IMR-90 (cell line): ENCODE measurements around the gene SEC11A. TPM values are rescaled to one million over a fixed set of nuclear protein-coding genes. Genes with fewer than 3 reads are reported as not detected.

Experiments
- ATAC-seq: fragments of 200-7000 bp; cut with Tn5 transposase; 2 replicates; pipeline ENCODE4 v1.9.1; 2020; ENCODE audit warnings: low read depth, mild to moderate bottlenecking, moderate library complexity
- BruUV-seq: library from RNA; stranded (reverse); fragments of 400-500 nt; replicated peaks from 2 replicates; lab custom pipeline; 2021; lab: Mats Ljungman, UMichigan
- CTCF ChIA-PET: fragments of 300-600 bp; formaldehyde crosslinking; extraction: SDS; loops from one replicate; lab custom pipeline; 2021; ENCODE audit warnings: antibody characterized with exemption; lab: Yijun Ruan, JAX
- POLR2A ChIA-PET: fragments of 300-600 bp; sonication (Branson Sonifier 250); formaldehyde crosslinking; loops from one replicate; lab custom pipeline; 2022; ENCODE audit warnings: antibody characterized with exemption; ENCODE audit not compliant: unreplicated experiment; lab: Charles Lee
- DNase-seq: peaks from one replicate; pipeline ENCODE4 v3.0.0; 2013
- H2AFZ ChIP-seq: replicated peaks from 2 replicates; pipeline ENCODE3; 2013; ENCODE audit warnings: low read length, mild to moderate bottlenecking; ENCODE audit not compliant: poor library complexity
- H2AK5ac ChIP-seq: 2 replicates; pipeline ENCODE4 v1.6.1; 2013; ENCODE audit warnings: low read depth, low read length, inconsistent platforms
- H2AK9ac ChIP-seq: replicated peaks from 2 replicates; pipeline ENCODE3; 2013; ENCODE audit warnings: mild to moderate bottlenecking, low read depth, low read length, moderate library complexity; ENCODE audit not compliant: poor library complexity
- H2BK120ac ChIP-seq: 2 replicates; pipeline ENCODE4 v1.6.1; 2013; ENCODE audit warnings: low read depth, low read length, inconsistent platforms
- H2BK15ac ChIP-seq: 3 replicates; pipeline ENCODE4 v1.6.1; 2013; ENCODE audit warnings: low read depth, low read length, inconsistent platforms
- H2BK20ac ChIP-seq: 2 replicates; pipeline ENCODE4 v1.6.1; 2013; ENCODE audit warnings: low read depth, mild to moderate bottlenecking, inconsistent platforms, low read length, moderate library complexity
- H2BK5ac ChIP-seq: 2 replicates; pipeline ENCODE4 v1.6.1; 2013; ENCODE audit warnings: mild to moderate bottlenecking, low read depth, low read length, inconsistent platforms; ENCODE audit not compliant: poor library complexity, severe bottlenecking
- H3K14ac ChIP-seq: replicated peaks from 2 replicates; pipeline ENCODE4 v1.6.1; 2013; ENCODE audit warnings: low read depth, low read length, inconsistent platforms
- H3K18ac ChIP-seq: 2 replicates; pipeline ENCODE4 v1.6.1; 2013; ENCODE audit warnings: low read depth, low read length, control low read depth
- H3K23ac ChIP-seq: 2 replicates; pipeline ENCODE4 v1.6.1; 2013; ENCODE audit warnings: low read depth, low read length, inconsistent platforms
- H3K27ac ChIP-seq: 2 replicates; pipeline ENCODE4 v1.5.1; 2013; ENCODE audit warnings: mild to moderate bottlenecking, control low read depth, low read length; ENCODE audit not compliant: insufficient read depth
- H3K27me3 ChIP-seq: 2 replicates; pipeline ENCODE4 v1.6.1; 2013; ENCODE audit warnings: low read length; ENCODE audit not compliant: control insufficient read depth, insufficient read depth
- H3K36me3 ChIP-seq: 2 replicates; pipeline ENCODE4 v1.6.1; 2013; ENCODE audit warnings: low read length, mixed read lengths; ENCODE audit not compliant: control insufficient read depth, insufficient read depth
- H3K4ac ChIP-seq: 2 replicates; pipeline ENCODE4 v1.6.1; 2013; ENCODE audit warnings: low read depth, low read length, inconsistent platforms
- H3K4me1 ChIP-seq: 2 replicates; pipeline ENCODE4 v1.6.1; 2013; ENCODE audit warnings: low read length, mixed read lengths; ENCODE audit not compliant: control insufficient read depth, insufficient read depth
- H3K4me2 ChIP-seq: 2 replicates; pipeline ENCODE4 v1.6.1; 2013; ENCODE audit warnings: low read depth, mild to moderate bottlenecking, control low read depth, low read length, moderate library complexity
- H3K4me3 ChIP-seq: 2 replicates; pipeline ENCODE4 v1.5.1; 2013; ENCODE audit warnings: low read depth, mild to moderate bottlenecking, control low read depth, low read length, moderate library complexity; ENCODE audit not compliant: insufficient read depth
- H3K56ac ChIP-seq: 2 replicates; pipeline ENCODE4 v1.6.1; 2013; ENCODE audit warnings: low read length, inconsistent platforms; ENCODE audit not compliant: insufficient read depth; ENCODE audit errors: extremely low read depth
- H3K79me1 ChIP-seq, 2 experiments: 2 replicates each; pipeline ENCODE4 v1.6.1; 2013; ENCODE audit warnings: low read length in 2 of 2, inconsistent platforms in 1 of 2, low read depth in 1 of 2
- H3K9ac ChIP-seq: 2 replicates; pipeline ENCODE4 v1.6.1; 2013; ENCODE audit warnings: low read depth, low read length, control low read depth
- H3K9me1 ChIP-seq: 2 replicates; pipeline ENCODE4 v1.6.1; 2013; ENCODE audit warnings: low read length, inconsistent platforms; ENCODE audit not compliant: insufficient read depth
- H3K9me3 ChIP-seq: 2 replicates; pipeline ENCODE4 v1.6.1; 2013; ENCODE audit warnings: low read length; ENCODE audit not compliant: control insufficient read depth, insufficient read depth
- H4K20me1 ChIP-seq: 2 replicates; pipeline ENCODE4 v1.6.1; 2013; ENCODE audit warnings: low read length, inconsistent platforms; ENCODE audit not compliant: insufficient read depth
- H4K5ac ChIP-seq: 2 replicates; pipeline ENCODE4 v1.6.1; 2013; ENCODE audit warnings: mild to moderate bottlenecking, low read depth, low read length, control low read depth
- H4K8ac ChIP-seq, 2 experiments: 2 replicates each; pipeline ENCODE4 v1.6.1; 2013; ENCODE audit warnings: low read depth in 2 of 2, low read length in 2 of 2, control low read depth in 1 of 2, inconsistent platforms in 1 of 2
- H4K91ac ChIP-seq: 2 replicates; pipeline ENCODE4 v1.6.1; 2013; ENCODE audit warnings: low read depth, low read length, inconsistent platforms; ENCODE audit not compliant: insufficient read depth
- MXI1 ChIP-seq: IDR thresholded peaks from 2 replicates; pipeline ENCODE4 v1.6.1; 2012; ENCODE audit warnings: low read depth, mild to moderate bottlenecking, low read length, moderate library complexity, borderline replicate concordance
- NFE2L2 ChIP-seq: fragments of 150-350 bp; IDR thresholded peaks from 2 replicates; pipeline ENCODE4 v1.6.1; 2016; ENCODE audit warnings: low read depth, mild to moderate bottlenecking, low read length
- WGBS, 2 experiments: methylation state at CpG; one replicate each; pipeline versions ENCODE4 v1.1.5 to v1.1.7; 2013; ENCODE audit warnings: missing lambda C conversion rate in 2 of 2; ENCODE audit not compliant: insufficient read length in 1 of 2; ENCODE audit errors: extremely low coverage in 2 of 2; 5-methylcytosine and 5-hydroxymethylcytosine counted together
- dilution Hi-C: fragments of 300-500 bp; cut with HindIII; formaldehyde crosslinking; loops from one replicate; pipeline ENCODE4 v1.14.3; 2018; ENCODE audit warnings: low sequenced_read_pairs; ENCODE audit not compliant: unreplicated experiment
- in situ Hi-C: fragments of 300-500 bp; cut with MboI; formaldehyde crosslinking; loops from 3 replicates; pipeline ENCODE4 v1.14.3; 2019; ENCODE audit warnings: low sequenced_read_pairs, inconsistent platforms, mixed read lengths
- intact Hi-C: fragments of 100-400 bp; cut with micrococcal nuclease; formaldehyde crosslinking; loops from 2 replicates; pipeline ENCODE4 v1.10.0; 2022
- polyA plus RNA-seq, 3 experiments: library from polyadenylated mRNA; depleted of rRNA; stranded (reverse); fragments of >200 nt; gene quantifications; 2 replicates each; pipeline ENCODE4 v1.2.3, GENCODE V29; 2012; ENCODE audit warnings: low replicate concordance in 1 of 3
- total RNA-seq: library from RNA; depleted of rRNA; stranded (reverse); fragments of >200 nt; gene quantifications from 2 replicates; pipeline ENCODE4 v1.2.3, GENCODE V29; 2012

The SEC11A gene
- total and polyA plus RNA-seq, 2 of the 4 experiments (the other 2 are of a cell fraction) = 62.4 to 108 TPM

DNA sequence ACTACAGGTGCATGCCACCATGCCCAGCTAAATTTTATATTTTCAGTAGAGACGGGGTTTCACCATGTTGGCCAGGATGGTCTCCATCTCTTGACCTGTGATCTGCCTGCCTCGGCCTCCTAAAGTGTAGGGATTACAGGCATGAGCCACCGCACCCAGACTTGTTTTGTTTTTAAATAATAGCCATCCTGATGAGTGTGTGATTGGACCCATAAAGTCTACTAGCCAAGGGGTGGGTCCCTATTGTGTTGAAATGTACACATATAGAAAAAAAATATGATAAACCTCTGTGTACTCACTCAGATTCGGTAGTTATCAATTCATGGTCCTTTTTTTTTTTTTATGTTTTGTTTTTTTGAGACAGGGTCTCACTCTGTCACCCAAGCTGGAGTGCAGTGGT, 49.7 kb upstream of the SEC11A start:
- POLR2A ChIA-PET = no interaction called here
- Histone ChIP-seq H3K4me3 (no peak overlapping the region), H2BK5ac (no peak overlapping the region), H3K18ac (no peak overlapping the region), H3K23ac (no peak overlapping the region), H4K8ac (no peak overlapping the region), H2BK120ac (no peak overlapping the region), H3K9me3 (no peaks in the 10 kb centered on the region), H4K5ac (no peak overlapping the region), H4K20me1 (peaks cover 58% of the 10 kb centered on the region), H3K4me2 (no peak overlapping the region), H2AK5ac (no peak overlapping the region), H3K36me3 (peaks cover 20% of the 10 kb centered on the region), H2BK20ac (no peak overlapping the region), H3K79me1 (peaks cover 48 to 75% of the 10 kb centered on the region in 2 experiments), H3K14ac (no peak overlapping the region), H3K9ac (no peak overlapping the region), H3K27ac (no peak overlapping the region), H3K4me1 (peaks cover 7% of the 10 kb centered on the region), H3K56ac (no peak overlapping the region), H2BK15ac (no peak overlapping the region), H2AFZ (no peak overlapping the region), H4K91ac (no peak overlapping the region), H3K27me3 (no peaks in the 10 kb centered on the region), H3K9me1 (peaks cover 17% of the 10 kb centered on the region), H2AK9ac (no peak overlapping the region), H3K4ac (no peak overlapping the region)
- TF ChIP-seq MXI1 = no peak
- no peak for TF ChIP-seq NFE2L2
- no TSS peak for BruUV-seq
- DNase-seq (no peak), ATAC-seq (no peak)
- intact Hi-C loops = no loop called here
- WGBS, 2 experiments = no CpG with 5 or more reads among the region's 4 CpGs
- dilution Hi-C loops = no loop called here
- in situ Hi-C loops = no loop called here
- CTCF ChIA-PET = no interaction called here
